ENCODE results near the gene TVP23C. TPM values are rescaled to one million over a fixed set of nuclear protein-coding genes. Genes with fewer than 3 reads are reported as not detected.

TVP23C gene
- total RNA-seq, 2 experiments from 2014 or later: 14.8 to 16.0 TPM

- intact Hi-C loops (cut with DNase I, micrococcal nuclease): no loop called here
- H3K36me3 ChIP-seq (ENCODE audit: insufficient read depth, low read length): peaks cover 35% of the 10 kb centered on the region
- H3K27ac ChIP-seq (ENCODE audit: low read depth in 1 of 2, low read length in 2 of 2): no peak overlapping the region
- no peaks in the 10 kb centered on the region for H3K27me3 Mint-ChIP-seq
- no peak overlapping the region for H3K27ac Mint-ChIP-seq
- no peaks in the 10 kb centered on the region for H3K9me3 ChIP-seq (ENCODE audit: control insufficient read depth in 1 of 2, insufficient read depth in 1 of 2, low read length in 2 of 2)
- ChIA-PET POLR2A (no interaction called here), CTCF (interaction anchor here (1.4 kb wide), 1 partner anchor 11 kb away, joined by 3 read pairs; no protein-coding TSS in a partner anchor)
- H3K9me3 Mint-ChIP-seq: no peaks in the 10 kb centered on the region
- no peak overlapping the region for H3K4me3 ChIP-seq (ENCODE audit: low read length)
- H3K4me3 Mint-ChIP-seq: no peak overlapping the region
- no peaks in the 10 kb centered on the region for H3K4me1 Mint-ChIP-seq (ENCODE audit: low read depth)
- H3K4me1 ChIP-seq (ENCODE audit: insufficient read depth, low read length): no peaks in the 10 kb centered on the region
- no peak for ATAC-seq (ENCODE audit: poor library complexity)
- no peak for TF ChIP-seq CTCF (IDR thresholded peaks at IDR 0.05)
- H3K27me3 ChIP-seq (ENCODE audit: control insufficient read depth in 1 of 2, insufficient read depth in 2 of 2, low read length in 2 of 2): no peaks in the 10 kb centered on the region
- DNase-seq: no peak
- peaks cover 63% of the 10 kb centered on the region for H3K36me3 Mint-ChIP-seq (ENCODE audit: low read depth)
These were observed 48.8 kb downstream of the TVP23C start for GRCh38 chr17:15514469-15514868.

DNA sequence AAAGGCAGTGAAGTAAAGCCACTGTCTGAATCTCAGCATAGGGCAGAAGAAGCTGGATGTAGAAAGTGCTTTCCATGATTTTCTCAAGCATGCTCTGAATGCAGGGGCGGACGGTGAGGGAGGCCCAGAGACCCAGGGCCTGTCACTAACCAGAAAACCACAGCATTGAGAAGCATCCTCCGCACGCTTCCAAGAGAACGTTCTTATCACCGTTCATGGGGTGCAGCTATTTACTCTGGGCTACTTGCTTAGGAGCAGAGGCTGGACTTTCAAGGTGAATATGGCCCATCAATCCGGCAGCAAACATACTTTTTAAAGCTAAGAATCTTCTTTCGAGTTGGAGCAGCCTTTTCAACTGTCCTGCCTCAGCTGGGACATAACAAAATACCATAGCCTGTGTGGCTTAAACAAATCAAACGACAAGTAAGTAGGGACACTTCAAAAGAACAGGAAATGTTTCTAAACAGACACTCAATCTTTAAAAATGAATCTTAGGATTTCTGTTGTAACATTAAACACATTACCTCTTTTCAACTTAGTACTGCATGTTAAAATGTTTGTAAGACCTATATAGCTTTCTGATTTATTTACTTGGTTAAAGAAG, 49.3 kb downstream of the TVP23C start:
- intact Hi-C loops (cut with DNase I, micrococcal nuclease): no loop called here
- Histone ChIP-seq H3K4me3 (ENCODE audit: low read length) (no peak overlapping the region), H3K27ac (ENCODE audit: low read depth in 1 of 2, low read length in 2 of 2) (no peak overlapping the region), H3K36me3 (ENCODE audit: insufficient read depth, low read length) (peaks cover 35% of the 10 kb centered on the region), H3K9me3 (ENCODE audit: control insufficient read depth in 1 of 2, insufficient read depth in 1 of 2, low read length in 2 of 2) (no peaks in the 10 kb centered on the region), H3K27me3 (ENCODE audit: control insufficient read depth in 1 of 2, insufficient read depth in 2 of 2, low read length in 2 of 2) (no peaks in the 10 kb centered on the region), H3K4me1 (ENCODE audit: insufficient read depth, low read length) (no peaks in the 10 kb centered on the region)
- TF ChIP-seq CTCF (IDR thresholded peaks at IDR 0.05): no peak
- Mint-ChIP-seq H3K4me1 (ENCODE audit: low read depth) (no peaks in the 10 kb centered on the region), H3K4me3 (no peak overlapping the region), H3K9me3 (no peaks in the 10 kb centered on the region), H3K27me3 (no peaks in the 10 kb centered on the region), H3K27ac (no peak overlapping the region), H3K36me3 (ENCODE audit: low read depth) (peaks cover 61% of the 10 kb centered on the region)
- ATAC-seq (ENCODE audit: poor library complexity) (no peak), DNase-seq (no peak)
- POLR2A ChIA-PET: no interaction called here
- CTCF ChIA-PET: interaction anchor here (1.4 kb wide), 1 partner anchor 11 kb away, joined by 3 read pairs; no protein-coding TSS in a partner anchor

DNA sequence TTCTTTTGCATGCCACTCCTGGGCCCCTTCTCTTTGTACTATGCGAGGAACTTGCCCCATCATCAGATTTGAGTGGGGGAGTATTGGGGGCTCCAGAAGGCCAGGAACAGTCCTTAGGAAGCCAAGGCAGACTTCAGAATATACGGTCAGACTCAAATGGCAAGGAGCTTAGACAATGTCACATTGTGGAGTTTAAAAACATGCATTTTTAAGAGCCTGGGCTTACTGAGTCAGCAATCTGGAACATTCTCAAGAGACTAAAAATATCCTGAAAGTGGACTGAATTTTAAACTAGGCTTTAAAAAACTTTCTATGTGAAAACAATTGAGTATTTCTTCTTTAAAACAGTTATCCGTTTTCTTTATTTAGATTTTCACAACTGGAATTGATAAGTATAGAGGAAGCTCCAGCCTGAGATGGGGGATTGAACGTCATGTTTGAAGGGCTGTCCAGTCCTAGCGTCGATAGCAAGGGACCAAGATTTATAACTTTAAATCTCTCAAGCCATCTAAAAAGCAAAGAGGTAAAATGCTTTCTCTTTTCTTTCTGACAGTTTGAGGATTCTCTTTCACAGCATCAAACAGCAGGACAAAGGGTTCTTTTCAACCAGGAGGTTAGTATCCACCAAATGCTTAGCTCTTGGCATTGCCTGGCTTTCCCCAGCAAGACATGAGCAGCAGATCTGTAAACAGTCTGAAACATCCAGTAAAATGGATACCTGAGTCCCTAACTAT, 50.1 kb downstream of the TVP23C start:
- CTCF ChIA-PET: interaction anchor here (1.4 kb wide), 1 partner anchor 10 kb away, joined by 3 read pairs; no protein-coding TSS in a partner anchor

More for the DNA sequence above, 50.1 kb downstream of the TVP23C start:
- Mint-ChIP-seq H3K9me3 (no peaks in the 10 kb centered on the region), H3K36me3 (ENCODE audit: low read depth) (peaks cover 66% of the 10 kb centered on the region), H3K4me1 (ENCODE audit: low read depth) (no peaks in the 10 kb centered on the region), H3K27me3 (no peaks in the 10 kb centered on the region), H3K4me3 (no peak overlapping the region), H3K27ac (no peak overlapping the region)
- peaks cover 38% of the 10 kb centered on the region for H3K36me3 ChIP-seq (ENCODE audit: insufficient read depth, low read length)
- no peaks in the 10 kb centered on the region for H3K4me1 ChIP-seq (ENCODE audit: insufficient read depth, low read length)
- ATAC-seq (ENCODE audit: poor library complexity) (no peak), DNase-seq (no peak)
- H3K27ac ChIP-seq (ENCODE audit: low read depth in 1 of 2, low read length in 2 of 2): no peak overlapping the region
- no peaks in the 10 kb centered on the region for H3K27me3 ChIP-seq (ENCODE audit: control insufficient read depth in 1 of 2, insufficient read depth in 2 of 2, low read length in 2 of 2)
- intact Hi-C loops (cut with DNase I, micrococcal nuclease): no loop called here
- POLR2A ChIA-PET: no interaction called here
- H3K4me3 ChIP-seq (ENCODE audit: low read length): no peak overlapping the region
- no peaks in the 10 kb centered on the region for H3K9me3 ChIP-seq (ENCODE audit: control insufficient read depth in 1 of 2, insufficient read depth in 1 of 2, low read length in 2 of 2)
- TF ChIP-seq CTCF (IDR thresholded peaks at IDR 0.05): no peak
